DMS53 (cell line): ENCODE results near the gene KLHL30.
"Not testable (repeated sequence)": the region's sequence is repeated elsewhere in the genome, so short reads cannot be mapped to it uniquely, and the experiment has no call there.

Experiments used
- DNase-seq: peaks from one replicate; lab custom pipeline; 2025; lab: John Stamatoyannopoulos, UW

Gene KLHL30

DNA sequence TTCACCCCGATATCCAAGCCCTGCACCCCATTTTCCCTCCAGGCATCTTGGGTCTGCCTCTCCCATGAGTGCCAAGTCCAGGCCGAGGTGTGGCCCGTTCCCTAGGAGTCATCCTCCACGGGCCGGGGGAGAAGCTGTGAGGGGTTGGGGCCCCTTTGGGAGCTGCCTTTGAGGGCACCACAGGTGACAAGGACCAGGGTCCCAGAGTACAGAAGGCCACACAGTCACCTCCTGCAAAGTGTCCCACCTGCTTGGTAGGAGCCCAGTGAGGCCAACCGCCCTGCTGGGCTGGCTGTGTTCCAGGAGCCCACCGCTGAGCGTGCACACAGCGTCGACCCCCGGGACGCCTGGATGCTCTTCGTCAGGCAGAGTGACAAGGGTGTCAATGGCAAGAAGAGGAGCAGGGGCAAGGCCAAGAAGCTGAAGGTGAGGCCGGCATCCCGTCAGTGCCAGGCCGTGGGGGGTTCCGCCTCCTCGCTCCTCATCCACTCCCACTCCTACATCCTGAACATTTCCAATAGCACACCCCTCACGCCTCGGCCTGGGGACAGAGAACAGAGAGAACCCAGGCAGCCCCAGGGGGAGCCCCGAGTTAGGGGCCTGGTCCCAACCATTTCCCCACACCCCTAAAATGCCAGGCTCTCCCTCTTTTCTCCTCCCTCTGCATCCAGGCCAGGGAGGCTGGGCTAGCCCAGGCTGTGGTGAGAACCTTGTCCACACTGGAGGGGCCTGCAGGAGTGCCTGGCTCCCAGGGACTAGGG lies 23.0 kb downstream of the KLHL30 start:
- no peak for DNase-seq

DNA sequence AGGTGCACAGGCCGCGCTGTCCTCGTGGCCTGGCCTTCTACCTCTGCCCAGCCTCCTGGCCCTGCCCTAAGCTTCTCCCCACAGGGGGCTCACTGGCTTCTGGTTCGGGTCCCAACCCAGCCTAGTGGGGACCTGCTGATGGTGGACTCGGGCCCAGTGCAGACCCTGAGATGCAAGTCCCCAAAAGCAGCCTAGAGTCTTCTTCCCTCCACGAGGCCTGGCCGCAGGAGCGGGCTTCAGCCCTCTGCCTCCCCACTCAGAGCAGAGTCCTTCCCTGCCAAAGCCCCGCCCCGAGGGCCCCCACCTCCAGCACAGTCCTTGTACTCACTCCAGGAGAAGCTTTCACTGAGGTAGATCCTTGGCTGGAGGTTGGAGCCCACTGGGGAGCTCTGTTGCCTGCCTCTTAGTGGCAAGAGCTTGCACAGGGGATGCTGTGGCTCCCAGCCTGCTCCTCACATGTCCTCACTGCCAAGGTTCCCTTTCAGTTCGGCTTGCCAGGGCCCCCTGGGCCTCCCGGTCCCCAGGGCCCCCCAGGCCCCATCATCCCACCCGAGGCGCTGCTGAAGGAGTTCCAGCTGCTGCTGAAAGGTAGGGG lies 23.9 kb downstream of the KLHL30 start:
- no peak for DNase-seq

DNA sequence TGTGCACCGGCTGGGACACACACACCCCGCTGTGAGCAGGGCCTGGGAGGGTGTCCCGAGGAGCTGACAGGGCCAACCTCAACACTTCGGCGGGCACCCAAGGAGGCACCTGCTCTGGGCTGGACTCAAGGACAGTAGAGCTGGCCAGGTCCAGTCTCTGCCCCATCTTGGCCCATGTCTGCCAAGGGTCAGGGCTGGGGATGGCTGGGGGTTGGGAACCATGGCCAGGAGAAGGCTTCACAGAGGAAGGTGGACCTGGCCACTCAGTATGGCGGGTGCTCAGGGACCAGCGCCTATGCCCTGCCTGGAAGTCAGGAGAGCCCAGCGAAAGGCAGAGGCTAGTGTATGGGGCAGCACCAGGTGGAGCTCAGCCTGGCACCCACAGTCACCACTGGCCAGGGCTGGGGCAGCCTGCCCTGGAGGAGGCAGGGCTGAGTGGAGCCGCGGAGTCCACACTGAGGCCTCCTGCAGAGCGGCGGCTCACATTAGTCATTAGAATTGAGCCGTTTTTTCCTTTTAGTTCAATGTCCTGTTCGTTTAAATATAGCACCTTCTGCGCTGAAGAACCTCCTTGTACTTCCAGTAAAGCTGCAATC lies 24.5 kb downstream of the KLHL30 start:
- peak; percentile 47 for DNase-seq

DNA sequence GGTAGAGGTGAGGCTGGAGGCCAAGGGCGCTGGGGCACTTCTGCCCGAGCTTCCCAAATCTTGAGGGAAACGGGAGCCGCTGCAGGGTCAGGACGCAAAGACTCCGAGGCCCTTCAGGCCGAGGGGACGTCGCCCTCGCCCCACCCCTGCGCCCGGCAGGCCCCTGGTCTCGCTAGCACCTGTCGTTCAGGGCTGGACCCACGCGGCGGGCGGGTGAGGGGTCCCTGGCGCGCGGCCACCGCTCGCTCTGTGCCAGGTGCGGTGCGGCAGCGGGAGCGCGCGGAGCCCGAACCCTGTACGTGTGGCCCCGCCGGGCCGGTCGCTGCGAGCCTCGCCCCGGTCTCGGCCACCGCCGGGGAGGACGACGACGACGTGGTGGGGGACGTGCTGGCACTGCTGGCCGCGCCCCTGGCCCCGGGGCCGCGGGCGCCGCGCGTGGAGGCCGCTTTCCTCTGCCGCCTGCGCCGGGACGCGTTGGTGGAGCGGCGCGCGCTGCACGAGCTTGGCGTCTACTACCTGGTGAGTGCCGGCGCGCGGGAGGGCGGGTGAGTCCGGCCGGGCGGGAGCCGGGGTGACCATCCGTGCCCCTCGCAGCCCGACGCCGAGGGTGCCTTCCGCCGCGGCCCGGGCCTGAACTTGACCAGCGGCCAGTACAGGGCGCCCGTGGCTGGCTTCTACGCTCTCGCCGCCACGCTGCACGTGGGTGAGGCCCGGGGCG lies 25.2 kb downstream of the KLHL30 start:
- peak; percentile 64 for DNase-seq

DNA sequence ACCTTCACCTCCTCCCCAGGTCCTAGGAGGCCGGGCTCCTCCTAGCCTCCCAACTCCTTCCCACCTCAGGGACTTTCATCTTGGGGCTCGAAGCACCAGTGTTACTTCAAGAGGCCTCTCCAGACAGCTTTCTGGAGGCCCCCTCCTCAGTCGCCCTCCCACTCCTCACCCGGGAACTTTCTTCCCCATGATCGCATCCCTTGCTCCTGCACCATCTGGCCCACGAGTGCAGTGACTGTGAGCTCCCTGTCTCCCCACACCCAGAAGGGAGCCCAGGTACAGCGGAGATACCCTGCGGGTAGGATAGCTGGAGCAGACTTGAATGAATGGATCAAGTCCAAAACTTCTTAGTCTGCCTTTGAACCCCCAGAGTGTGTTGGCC lies 26.4 kb downstream of the KLHL30 start:
- DNase-seq, result no peak

DNA sequence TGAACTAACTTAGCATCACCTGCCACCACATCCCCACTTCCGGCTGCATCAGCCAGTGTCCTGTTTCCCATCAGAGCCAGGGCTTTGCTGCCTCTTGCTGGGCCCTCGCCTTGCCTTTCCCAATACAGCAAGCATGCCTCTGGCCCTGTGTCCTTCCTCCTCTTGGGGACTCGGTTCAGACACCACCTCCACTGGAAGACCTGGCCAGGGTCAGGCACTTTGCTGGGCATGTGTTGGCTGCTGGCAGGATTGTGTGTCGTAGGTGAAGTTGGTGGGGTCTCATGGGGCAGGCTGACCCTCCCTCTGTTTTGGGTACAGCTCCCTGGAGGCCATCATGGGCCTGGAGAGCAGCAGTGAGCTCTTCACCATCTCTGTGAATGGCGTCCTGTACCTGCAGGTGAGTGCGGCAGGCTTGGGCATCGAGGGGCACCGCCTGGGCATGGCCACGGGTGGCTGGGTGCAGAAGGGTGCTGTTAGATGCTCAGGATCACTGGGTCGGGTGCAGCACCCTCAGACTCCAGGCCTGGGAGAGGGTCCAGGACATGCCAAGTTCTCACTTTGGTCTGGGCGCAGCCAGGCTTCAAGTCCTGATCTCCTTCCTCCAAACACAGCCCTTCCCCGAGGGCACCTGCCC lies 26.9 kb downstream of the KLHL30 start:
- DNase-seq, result no peak

DNA sequence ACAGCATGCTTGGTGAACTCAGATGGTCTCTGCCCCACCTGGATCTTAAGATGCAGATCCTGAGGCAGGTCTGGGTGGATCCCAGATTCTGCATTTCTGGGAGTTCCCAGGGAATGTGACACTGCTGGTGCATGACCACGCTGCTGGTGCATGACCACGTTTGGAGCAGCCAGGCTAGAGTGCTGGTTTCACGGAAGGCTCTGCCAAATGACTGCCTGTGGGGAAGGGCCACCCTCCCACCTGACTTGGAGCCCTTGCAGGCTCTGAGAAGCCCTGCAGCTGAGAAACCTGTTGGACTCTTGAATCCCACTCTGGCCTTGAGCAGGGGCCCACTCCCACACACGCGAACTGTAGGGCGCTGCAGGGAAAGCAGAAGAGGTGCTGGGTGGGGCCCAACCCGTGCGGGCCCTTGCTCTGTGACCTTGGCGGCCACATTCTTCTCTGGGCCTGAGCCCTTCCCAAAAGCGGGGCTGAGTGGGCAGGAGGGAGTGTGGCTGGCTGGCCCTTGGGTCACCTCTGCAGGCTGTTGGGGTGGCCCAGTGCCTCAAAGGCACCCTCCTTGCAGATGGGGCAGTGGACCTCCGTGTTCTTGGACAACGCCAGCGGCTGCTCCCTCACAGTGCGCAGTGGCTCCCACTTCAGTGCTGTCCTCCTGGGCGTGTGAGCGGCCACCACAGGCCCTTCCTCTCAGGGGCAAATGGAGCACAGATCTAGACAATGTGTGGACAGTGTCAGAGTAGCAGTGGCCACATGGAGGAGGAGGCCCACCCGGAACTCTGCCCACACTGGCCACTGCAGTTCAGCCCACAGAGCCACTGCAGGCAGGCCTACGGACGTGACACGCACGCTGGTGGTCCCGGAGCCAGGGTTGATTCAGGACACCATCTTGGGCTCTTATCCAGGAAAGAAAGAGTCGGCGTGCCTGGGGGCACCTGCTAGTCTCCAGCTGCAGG lies 28.2 kb downstream of the KLHL30 start:
- no peak for DNase-seq

DNA sequence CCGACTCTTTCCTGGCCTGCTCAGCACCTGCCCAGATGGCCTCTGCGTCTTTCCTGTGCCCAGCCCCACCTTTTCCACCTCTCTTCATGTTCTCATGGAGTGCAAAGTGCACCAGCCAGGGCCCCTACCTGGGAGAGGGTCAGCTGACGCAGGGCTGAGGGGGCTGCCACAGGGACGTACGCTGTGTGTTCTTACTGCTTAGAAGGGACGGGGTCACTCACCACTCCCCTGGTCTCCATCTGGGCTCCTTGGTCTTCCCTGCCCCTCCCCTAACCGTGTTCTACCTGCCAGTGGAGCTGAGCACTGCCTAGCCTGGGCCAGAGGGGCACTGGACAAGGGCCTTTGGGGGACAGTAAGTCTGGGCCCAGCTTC lies 28.9 kb downstream of the KLHL30 start:
- DNase-seq, result no peak

DNA sequence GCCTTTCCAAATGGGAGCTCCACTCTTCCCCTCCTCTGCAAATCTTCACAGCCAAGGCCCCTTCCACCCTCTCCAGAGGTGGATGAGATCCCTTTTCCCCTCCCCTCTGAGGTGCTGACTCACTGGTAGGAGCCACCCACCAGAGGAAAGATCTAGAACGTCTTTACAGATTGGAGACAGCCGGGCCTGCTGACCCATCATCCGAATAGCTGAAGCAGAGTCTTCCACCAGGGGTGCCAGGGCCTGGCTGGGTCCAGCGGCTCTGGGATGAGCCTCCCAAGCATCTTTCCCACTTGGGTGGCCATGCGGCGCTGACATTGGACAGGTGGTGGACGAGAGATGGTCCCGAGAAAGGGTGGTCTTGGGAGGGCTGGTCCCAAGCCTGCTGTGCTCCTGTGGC lies 29.3 kb downstream of the KLHL30 start:
- DNase-seq, result no peak

DNA sequence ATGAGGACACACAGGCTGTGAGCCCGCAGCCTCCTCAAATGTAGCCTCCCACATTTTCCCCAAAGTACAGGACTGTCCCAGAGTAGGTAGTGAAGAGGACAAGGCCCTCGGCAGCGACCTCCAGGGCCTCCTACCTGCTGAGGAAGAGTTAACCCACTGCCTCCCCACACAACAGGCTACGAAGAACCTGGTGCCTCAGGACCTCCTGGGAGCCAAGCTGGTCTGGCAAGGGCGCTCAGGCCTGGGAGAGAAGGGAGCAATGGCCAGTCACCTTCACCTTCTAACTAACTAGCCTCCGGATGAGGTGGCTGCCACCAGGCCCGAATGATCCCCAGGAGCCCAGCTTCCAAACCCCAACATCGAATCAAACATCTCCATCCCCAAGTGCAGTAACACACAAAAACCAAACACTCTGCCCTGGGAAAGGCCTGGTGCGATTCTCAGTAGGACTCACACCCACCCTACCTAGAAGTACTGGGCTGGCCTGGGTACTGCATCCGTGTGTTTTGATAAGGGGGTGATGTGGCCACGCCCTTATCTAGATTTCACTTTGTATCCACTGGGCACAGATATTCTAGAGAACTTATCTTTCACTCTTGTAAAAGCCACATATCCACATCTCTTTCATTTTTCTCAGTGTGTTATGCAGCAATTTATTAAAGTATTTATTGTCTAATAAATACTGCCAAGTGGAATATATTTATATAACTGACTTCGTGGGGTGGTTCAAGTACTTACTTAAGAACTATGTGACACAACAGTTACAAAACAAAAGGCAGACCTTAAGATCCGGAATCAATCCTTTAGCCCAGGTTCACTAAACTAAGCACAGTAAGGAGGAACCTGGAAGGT lies 30.0 kb downstream of the KLHL30 start:
- no peak for DNase-seq

DNA sequence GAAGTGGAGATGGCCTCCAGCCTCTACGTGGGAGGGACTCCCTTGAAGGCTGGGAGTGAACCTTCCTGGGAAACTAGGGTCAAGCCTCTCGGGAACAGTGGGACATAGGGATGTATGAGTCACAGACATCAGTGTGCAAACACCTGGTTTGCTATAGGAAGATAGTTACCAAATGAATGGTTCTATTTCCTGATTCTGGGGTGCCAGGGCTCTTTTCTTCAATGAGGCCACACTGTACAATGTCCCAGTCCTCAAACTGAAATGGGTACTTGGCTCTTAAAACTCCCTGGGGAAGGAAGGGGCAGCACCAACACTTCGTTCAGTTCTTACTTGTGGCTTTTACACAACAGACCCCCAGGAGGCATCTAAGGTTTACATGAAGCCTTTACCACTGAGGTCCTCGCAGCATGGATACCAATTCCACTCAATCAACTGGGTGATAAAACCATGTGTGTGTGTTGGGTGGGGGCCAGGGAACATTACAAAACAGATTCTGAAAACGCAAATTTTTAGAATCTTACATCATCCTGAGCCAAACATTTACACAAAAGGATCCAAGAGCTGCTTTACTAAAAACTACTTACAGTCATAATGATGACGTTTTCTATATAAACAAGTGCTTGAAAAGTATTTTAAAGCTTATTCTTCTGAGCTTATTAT lies 30.7 kb downstream of the KLHL30 start:
- peak; percentile 66 for DNase-seq

DNA sequence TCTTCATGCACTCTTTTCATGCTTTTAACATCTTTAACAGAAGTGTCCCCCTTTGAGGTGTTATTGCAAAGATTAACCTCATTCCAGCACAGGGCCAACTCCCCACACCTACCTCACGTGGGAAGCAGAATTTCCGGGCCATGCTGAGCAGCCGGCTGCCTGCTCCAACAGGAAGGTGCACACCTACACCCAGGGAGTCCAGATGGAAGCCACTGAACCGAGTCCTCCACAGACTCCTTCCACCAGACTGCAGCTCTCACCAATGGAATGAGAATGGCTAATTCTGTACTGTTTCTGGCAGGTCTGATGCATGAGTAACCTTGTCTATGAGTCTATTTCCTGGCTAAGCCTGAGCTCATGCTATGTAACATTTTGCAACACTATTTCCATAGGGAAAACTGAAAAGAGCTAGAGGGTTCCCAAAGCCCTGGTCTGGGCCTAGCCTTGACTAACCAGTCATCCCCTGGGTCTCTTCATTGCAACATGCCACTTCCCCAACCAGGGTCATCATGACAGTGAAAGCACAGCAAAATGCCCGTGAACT lies 31.3 kb downstream of the KLHL30 start:
- peak; percentile 64 for DNase-seq

DNA sequence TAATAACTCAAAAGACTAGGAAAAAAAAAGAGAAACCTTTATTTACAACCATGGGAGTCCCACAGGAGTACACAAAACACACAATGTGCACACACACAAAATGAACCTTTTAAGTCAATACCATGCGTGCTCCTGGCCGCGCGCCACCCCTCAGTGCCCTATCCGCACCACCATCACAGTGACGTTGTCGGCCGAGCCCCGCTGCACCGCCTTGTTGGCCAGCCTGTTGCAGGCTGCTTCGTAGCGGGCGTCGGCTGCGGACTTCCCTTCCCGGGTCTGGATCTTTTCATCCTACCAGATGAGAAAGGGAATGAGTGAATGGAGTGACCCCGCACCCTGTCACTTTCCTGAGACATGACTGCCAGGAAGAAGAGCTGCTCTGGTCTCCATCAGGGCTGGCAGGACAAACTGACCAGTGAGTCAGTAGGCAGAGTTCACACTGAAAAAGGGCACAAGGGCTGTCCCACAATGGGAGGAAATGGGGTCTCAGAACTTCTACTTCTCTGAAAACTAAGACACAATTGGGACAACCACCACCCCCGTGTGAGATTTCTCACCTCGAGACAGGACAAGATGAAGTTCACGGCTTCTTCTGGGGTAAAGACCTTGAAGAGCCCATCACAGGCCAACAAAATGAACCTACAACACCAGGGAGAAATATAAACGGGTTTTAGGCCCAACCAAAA lies 32.1 kb downstream of the KLHL30 start:
- no peak for DNase-seq

DNA sequence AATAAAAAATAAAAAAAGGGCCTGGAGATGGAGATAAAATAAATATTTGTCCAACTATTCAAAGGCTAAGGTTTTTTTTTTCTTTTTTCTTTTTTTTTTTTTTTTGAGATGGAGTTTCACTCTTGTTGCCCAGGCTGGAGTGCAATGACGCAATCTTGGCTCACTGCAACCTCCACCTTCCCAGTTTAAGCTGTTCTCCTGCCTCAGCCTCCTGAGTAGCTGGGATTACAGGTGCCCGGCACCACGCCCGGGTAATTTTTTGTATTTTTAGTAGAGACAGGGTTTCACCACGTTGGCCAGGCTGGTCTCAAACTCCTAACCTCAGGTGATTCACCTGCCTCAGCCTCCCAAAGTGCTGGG lies 32.6 kb downstream of the KLHL30 start:
- DNase-seq, result not testable (repeated sequence)

DNA sequence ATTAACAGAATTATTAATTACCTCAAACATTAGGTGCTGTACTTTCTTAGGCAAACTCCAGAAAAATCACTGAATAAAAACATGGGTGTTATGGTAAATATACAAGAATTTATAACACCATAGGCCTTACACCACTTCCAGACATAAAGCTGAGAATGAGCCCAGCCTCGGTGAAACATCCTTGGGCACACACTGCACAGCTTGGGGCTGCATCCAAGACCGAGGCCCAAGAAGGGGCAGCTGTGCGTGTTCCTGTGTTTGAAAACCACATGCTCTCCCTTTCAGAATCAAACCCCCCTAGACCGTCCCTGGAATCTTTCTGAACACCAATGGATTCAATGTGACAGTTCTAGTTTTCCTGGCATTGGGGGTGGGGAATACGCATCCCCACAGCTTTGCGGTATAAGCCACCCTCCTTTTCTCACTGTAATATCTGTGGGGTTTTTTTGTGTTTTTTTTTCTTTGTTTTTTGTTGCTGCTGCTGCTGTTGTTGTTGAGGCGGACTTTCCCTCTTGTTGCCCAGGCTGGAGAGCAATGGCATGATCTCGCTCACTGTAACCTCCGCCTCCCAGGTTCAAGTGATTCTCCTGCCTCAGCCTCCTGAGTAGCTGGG lies 33.2 kb downstream of the KLHL30 start:
- DNase-seq, result no peak

DNA sequence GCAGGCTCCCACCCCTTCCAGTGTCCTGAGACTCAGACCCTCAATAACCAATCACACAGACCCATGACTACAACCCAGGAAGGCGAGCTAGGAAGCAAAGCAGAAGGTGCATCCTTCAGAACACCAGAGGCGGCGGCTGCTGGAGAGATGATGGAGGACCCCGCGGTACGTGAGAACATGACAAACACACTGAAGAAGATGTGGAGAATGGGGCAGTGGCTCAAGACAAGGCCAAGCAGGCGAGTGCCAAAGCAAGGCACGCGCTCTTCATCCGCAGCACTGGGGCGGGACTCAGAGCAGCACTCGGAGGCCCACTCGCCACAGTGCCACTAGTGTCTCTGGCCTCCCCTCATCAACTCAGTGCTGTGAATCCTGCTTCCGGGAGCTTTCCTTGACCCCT lies 34.0 kb downstream of the KLHL30 start:
- DNase-seq, result no peak

DNA sequence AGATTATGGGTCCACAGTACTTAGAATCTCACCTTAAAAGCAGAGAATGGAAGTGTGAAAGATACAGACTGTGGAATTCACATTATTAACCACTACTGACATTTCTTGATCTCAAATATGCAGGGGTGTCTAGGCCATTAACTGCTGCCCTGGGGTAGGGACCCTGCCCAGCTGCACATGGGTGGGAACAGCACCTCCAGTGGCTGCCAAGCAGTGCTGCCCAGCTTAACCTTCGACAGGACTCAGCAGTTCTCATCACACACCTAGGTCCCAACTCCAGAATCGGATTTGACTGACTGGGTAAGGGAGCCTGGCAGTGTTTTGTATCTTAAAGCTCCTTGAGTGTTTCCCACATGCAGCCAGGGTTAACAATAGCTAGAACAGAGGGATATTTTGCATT lies 35.2 kb downstream of the KLHL30 start:
- peak; percentile 45 for DNase-seq

DNA sequence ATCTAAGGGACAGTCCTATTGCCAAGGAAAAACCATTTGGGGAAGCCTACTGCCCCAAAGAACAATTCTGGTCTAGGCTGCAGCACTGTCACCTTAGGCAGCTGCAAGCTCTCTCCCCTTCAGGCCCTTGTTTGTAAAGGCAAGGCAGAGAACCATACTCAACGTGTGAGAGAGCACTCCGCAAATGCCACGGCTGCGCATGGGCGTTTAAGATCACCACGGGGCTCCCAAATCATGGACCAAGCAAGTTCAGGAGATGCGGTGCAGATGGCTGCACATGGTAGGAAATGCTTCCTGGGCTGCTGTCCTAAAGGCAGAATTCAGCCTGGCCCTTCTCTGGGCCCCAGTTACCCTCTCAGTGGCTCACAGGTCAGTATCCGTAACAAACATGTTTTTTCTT lies 35.8 kb downstream of the KLHL30 start:
- no peak for DNase-seq

DNA sequence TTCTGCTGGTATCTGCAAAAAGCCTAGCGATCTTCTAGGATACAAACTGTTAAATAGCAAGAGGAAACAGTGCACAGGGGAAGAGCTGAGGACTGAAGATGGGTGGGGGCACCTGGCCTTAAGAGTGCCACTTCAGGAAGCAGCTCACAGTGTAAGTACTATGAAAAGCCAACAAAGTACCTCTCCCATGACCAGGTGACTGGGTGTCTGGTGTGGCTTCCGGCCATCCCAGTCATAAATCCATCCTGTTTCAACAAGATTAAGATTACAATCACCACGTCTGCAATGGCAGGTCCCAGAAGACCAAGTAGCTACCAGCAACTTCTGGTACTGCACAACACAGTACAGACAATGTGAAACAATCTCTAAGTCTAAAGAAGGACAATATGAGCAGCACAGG lies 36.2 kb downstream of the KLHL30 start:
- peak; percentile 96 for DNase-seq
